Nephron (organoid): ENCODE results near the gene THSD4.

Experiments used
- H3K27ac Mint-ChIP-seq, 3 experiments: 2 replicates each; pipeline ENCODE4 v1.8.0; 2020; ENCODE audit warnings: mixed read lengths in 3 of 3, mild to moderate bottlenecking in 2 of 3, moderate library complexity in 1 of 3
- H3K27me3 Mint-ChIP-seq: 2 replicates; pipeline ENCODE4 v1.8.0; 2021; ENCODE audit warnings: low read depth, mild to moderate bottlenecking, moderate library complexity, mixed read lengths
- H3K36me3 Mint-ChIP-seq: 2 replicates; pipeline ENCODE4 v1.8.0; 2020; ENCODE audit warnings: low read depth, mixed read lengths
- H3K4me1 Mint-ChIP-seq: 2 replicates; pipeline ENCODE4 v1.8.0; 2020; ENCODE audit warnings: mixed read lengths
- H3K4me3 Mint-ChIP-seq, 3 experiments: 2 replicates each; pipeline ENCODE4 v1.8.0; 2020; ENCODE audit warnings: mild to moderate bottlenecking in 3 of 3, mixed read lengths in 3 of 3, moderate library complexity in 2 of 3
- H3K9me3 Mint-ChIP-seq: 2 replicates; pipeline ENCODE4 v1.8.0; 2020; ENCODE audit warnings: mixed read lengths
- TF ChIP-seq, protein P1 (sequence below), 3 experiments: fragments of 200-600 bp; sonication (generic); IDR thresholded peaks; one replicate each; pipeline ENCODE4 v1.5.0; 2021; ENCODE audit warnings: antibody characterized with exemption in 3 of 3; ENCODE audit not compliant: unreplicated experiment in 3 of 3

The THSD4 gene

DNA sequence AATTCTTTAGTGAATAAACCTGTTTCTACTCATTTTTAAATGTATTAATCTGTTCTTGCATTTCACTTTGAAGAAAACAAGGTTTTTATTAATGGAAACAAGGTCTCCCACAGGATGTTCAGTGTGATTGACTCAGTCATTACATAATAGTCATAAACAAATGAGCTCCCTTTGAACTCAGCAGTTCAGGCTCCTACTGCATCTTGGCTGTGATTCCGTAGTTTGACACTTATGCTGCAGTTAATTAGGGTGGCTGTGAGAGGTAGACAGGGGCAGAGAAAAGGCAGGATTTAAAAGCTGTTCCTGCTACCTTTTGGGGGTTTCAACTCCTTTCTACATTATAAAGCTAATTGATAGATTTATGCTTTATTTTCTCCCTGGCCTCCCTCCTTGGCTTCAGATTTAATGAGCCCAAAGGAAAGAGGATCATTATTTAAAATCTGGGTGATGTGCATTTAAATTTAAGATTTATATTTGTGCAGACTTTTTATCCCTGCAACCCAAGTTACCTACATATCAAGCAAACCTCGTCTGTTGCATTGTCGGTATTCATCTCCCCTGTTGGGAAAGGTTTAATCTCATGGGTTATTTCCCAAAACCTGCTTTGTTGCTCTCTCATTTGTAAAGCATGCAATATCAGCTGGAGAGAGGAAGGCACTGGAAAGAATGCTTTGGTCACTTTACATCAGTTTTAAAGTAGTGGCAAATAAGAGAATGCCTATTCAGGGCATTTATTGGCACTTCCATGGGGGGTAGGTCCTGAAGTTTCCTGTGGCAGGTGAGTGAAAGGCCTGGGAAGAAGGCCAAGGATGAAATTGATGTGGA lies 350.1 kb downstream of the THSD4 start:
- H3K36me3 Mint-ChIP-seq, result peaks cover 3% of the 10 kb centered on the region
- no peak overlapping the region for H3K4me3 Mint-ChIP-seq
- TF ChIP-seq, protein P1, sequence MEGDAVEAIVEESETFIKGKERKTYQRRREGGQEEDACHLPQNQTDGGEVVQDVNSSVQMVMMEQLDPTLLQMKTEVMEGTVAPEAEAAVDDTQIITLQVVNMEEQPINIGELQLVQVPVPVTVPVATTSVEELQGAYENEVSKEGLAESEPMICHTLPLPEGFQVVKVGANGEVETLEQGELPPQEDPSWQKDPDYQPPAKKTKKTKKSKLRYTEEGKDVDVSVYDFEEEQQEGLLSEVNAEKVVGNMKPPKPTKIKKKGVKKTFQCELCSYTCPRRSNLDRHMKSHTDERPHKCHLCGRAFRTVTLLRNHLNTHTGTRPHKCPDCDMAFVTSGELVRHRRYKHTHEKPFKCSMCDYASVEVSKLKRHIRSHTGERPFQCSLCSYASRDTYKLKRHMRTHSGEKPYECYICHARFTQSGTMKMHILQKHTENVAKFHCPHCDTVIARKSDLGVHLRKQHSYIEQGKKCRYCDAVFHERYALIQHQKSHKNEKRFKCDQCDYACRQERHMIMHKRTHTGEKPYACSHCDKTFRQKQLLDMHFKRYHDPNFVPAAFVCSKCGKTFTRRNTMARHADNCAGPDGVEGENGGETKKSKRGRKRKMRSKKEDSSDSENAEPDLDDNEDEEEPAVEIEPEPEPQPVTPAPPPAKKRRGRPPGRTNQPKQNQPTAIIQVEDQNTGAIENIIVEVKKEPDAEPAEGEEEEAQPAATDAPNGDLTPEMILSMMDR (IDR thresholded peaks at IDR 0.05; ENCODE audit: unreplicated experiment in 3 of 3), result no peak
- peaks cover 18% of the 10 kb centered on the region for H3K4me1 Mint-ChIP-seq
- H3K27ac Mint-ChIP-seq, result peak overlapping the region in 2 of 3 experiments; percentile 56 to 58
- no peaks in the 10 kb centered on the region for H3K27me3 Mint-ChIP-seq
- peaks cover 2% of the 10 kb centered on the region for H3K9me3 Mint-ChIP-seq

DNA sequence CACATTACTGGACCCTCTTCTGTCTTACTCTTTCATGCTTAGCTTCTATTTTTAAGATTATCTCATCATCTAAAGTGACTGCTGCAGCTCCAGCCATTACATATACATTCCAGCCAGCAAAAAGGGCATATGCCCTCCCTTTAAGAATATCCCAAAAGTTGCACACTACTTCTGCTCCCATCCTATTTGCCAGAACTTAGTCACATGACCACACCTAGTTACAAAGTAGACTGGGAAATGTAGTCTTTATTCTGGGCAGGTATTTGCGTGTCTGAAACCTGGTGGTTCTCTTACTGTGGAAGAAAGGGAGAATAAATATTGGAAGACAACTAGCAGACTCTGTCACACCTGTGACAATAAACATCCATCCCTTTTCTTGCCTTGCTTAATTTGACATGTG lies 353.4 kb downstream of the THSD4 start:
- Mint-ChIP-seq H3K27ac (no peak overlapping the region), H3K4me3 (no peak overlapping the region), H3K27me3 (no peaks in the 10 kb centered on the region)

DNA sequence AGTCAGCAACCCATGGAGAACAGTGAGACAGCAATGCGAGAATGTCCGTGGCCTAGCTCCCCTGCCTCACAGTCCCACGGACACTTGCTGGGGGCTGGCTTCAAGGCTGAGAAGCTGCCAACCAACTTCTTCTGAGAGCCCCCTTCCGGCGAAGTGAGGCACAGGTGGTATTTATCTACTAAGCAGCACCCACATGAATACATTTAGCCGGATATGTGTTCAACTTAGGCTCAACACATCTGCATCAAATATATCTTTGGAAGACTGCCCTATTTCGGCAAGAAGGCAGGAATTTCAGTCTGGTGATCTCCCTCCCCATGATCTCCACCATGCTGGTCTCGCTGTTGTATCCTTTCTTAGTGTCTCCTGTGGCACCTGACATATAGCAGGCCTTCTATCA lies 354.1 kb downstream of the THSD4 start:
- TF ChIP-seq, protein P1 (IDR thresholded peaks at IDR 0.05; ENCODE audit: unreplicated experiment in 3 of 3), result no peak
- Mint-ChIP-seq H3K27ac (peak overlapping the region in 2 of 3 experiments; percentile 4 to 40), H3K36me3 (no peaks in the 10 kb centered on the region), H3K27me3 (no peaks in the 10 kb centered on the region), H3K4me1 (peaks cover 28% of the 10 kb centered on the region), H3K9me3 (no peaks in the 10 kb centered on the region), H3K4me3 (no peak overlapping the region)

More for the DNA sequence above, 353.4 kb downstream of the THSD4 start:
- TF ChIP-seq, protein P1 (IDR thresholded peaks at IDR 0.05; ENCODE audit: unreplicated experiment in 3 of 3), result no peak
- Mint-ChIP-seq H3K36me3 (no peaks in the 10 kb centered on the region), H3K4me1 (peaks cover 28% of the 10 kb centered on the region), H3K9me3 (no peaks in the 10 kb centered on the region)

DNA sequence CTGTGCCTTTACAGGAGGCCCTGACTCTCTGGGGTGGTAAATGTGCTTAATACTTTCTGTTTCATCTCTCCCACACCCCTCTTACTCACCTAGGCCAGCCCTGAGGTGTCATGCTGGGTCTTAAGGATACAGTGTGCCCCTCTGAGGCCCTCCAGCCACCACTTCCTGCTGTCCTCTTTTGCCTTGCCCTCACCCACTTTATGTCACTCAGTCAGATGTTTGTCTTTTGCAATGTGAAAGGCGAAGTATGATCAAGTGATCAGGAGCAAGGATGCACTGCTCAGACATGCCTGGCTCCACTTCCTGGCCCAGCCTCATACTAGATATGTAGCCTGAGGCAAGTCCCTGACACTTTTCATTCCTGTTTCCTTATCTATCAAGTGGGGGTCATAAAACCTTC lies 356.1 kb downstream of the THSD4 start:
- Mint-ChIP-seq H3K4me3 (no peak overlapping the region), H3K4me1 (peaks cover 16% of the 10 kb centered on the region), H3K27ac (no peak overlapping the region), H3K9me3 (no peaks in the 10 kb centered on the region), H3K36me3 (no peaks in the 10 kb centered on the region), H3K27me3 (no peaks in the 10 kb centered on the region)
- TF ChIP-seq, protein P1 (IDR thresholded peaks at IDR 0.05; ENCODE audit: unreplicated experiment in 3 of 3), result no peak

DNA sequence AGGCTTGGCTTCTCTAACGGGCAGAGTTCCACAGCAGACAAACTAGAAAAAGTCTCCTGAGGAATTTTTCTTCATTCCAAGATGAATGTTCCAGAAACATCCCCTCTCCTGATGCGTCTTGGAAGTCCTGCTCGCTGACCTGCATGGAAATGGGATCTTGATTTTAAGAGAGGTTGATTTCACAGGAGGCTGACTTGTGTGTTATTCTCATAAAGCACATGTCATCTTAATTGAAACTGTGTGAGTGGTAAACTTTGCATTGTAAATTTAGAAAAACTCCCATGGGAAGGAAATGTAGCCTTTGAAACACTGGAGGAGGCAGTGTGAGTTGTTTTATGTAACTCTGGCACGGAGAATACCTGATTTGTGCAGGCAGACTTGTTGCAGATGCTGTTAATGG lies 357.3 kb downstream of the THSD4 start:
- Mint-ChIP-seq H3K4me3 (no peak overlapping the region), H3K4me1 (peaks cover 16% of the 10 kb centered on the region), H3K9me3 (no peaks in the 10 kb centered on the region), H3K36me3 (no peaks in the 10 kb centered on the region), H3K27ac (peak overlapping the region; percentile 28 to 87 (median 77)), H3K27me3 (peaks cover 4% of the 10 kb centered on the region)
- TF ChIP-seq, protein P1 (IDR thresholded peaks at IDR 0.05; ENCODE audit: unreplicated experiment in 3 of 3), result no peak

DNA sequence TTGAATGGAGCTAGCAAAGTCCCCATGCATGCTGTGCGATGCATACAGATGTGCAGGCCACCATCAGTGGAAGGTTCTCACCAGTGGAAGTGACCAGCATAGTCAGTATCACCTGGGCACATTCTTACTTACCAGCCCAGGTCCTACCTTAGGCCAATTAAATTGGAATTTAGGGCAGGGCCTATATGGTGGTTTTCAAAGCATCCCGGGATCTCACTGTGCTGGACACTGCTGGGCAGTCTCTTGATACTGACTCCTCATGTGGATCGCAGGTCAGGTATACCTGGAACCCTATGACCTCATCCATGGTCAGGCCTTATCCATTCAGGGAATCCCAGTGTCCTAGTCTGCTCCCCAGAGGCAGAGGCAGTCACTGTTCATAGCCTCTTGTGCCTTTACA lies 358.5 kb downstream of the THSD4 start:
- TF ChIP-seq, protein P1 (IDR thresholded peaks at IDR 0.05; ENCODE audit: unreplicated experiment in 3 of 3), result no peak
- H3K36me3 Mint-ChIP-seq, result no peaks in the 10 kb centered on the region
- no peak overlapping the region for H3K27ac Mint-ChIP-seq
- H3K9me3 Mint-ChIP-seq, result no peaks in the 10 kb centered on the region
- no peak overlapping the region for H3K4me3 Mint-ChIP-seq
- peaks cover 4% of the 10 kb centered on the region for H3K27me3 Mint-ChIP-seq
- peaks cover 16% of the 10 kb centered on the region for H3K4me1 Mint-ChIP-seq
